ENCODE results near the gene COX4I1.
"Not testable (repeated sequence)": the region's sequence is repeated elsewhere in the genome, so short reads cannot be mapped to it uniquely, and the experiment has no call there.

The COX4I1 gene

GRCh38 chr16:85824161-85825135 lies 25.0 kb downstream of the COX4I1 start:
- no peak for DNase-seq (ENCODE audit: low read depth)

GRCh38 chr16:85825326-85825725 lies 25.8 kb downstream of the COX4I1 start:
- no peak for DNase-seq (ENCODE audit: low read depth)

GRCh38 chr16:85826686-85827247 lies 27.3 kb downstream of the COX4I1 start:
- DNase-seq (ENCODE audit: low read depth): no peak

GRCh38 chr16:85828166-85828565 lies 28.7 kb downstream of the COX4I1 start:
- DNase-seq (ENCODE audit: low read depth): no peak

GRCh38 chr16:85829171-85829719 lies 29.8 kb downstream of the COX4I1 start:
- no peak for DNase-seq (ENCODE audit: low read depth)

GRCh38 chr16:85829751-85830445 lies 30.4 kb downstream of the COX4I1 start:
- no peak for DNase-seq (ENCODE audit: low read depth)

- DNase-seq (ENCODE audit: low read depth): no peak
Measured at GRCh38 chr16:85830821-85831220, 31.3 kb downstream of the COX4I1 start.

- no peak for DNase-seq (ENCODE audit: low read depth)
Measured at GRCh38 chr16:85832570-85833218, 33.2 kb downstream of the COX4I1 start.

- no peak for DNase-seq (ENCODE audit: low read depth)
Measured at GRCh38 chr16:85833219-85833920, 33.9 kb downstream of the COX4I1 start.

- DNase-seq (ENCODE audit: low read depth): no peak
Measured at GRCh38 chr16:85834741-85835140, 35.2 kb downstream of the COX4I1 start.

- no peak for DNase-seq (ENCODE audit: low read depth)
Measured at GRCh38 chr16:85835227-85835751, 35.8 kb downstream of the COX4I1 start.

GRCh38 chr16:85835956-85836705 lies 36.6 kb downstream of the COX4I1 start:
- no peak for DNase-seq (ENCODE audit: low read depth)

- no peak for DNase-seq (ENCODE audit: low read depth)
Measured at GRCh38 chr16:85836706-85837582, 37.4 kb downstream of the COX4I1 start.

- not testable (repeated sequence) for DNase-seq (ENCODE audit: low read depth)
Measured at GRCh38 chr16:85837654-85838053, 38.2 kb downstream of the COX4I1 start.

GRCh38 chr16:85838381-85838780 lies 38.9 kb downstream of the COX4I1 start:
- DNase-seq (ENCODE audit: low read depth): no peak

GRCh38 chr16:85838876-85839585 lies 39.5 kb downstream of the COX4I1 start:
- no peak for DNase-seq (ENCODE audit: low read depth)

GRCh38 chr16:85839681-85840240 lies 40.3 kb downstream of the COX4I1 start:
- DNase-seq (ENCODE audit: low read depth): no peak

- DNase-seq (ENCODE audit: low read depth): no peak
Measured at GRCh38 chr16:85840395-85840794, 40.9 kb downstream of the COX4I1 start.
